OCI-LY7 (cell line): ENCODE results near the gene EPHB4. TPM values are rescaled to one million over a fixed set of nuclear protein-coding genes. Genes with fewer than 3 reads are reported as not detected.

Experiments
- BruUV-seq: library from RNA; stranded (reverse); fragments of 400-500 nt; replicated peaks from 2 replicates; lab custom pipeline; 2021; lab: Mats Ljungman, UMichigan
- CTCF ChIA-PET: fragments of 300-600 bp; sonication (Branson Sonifier 250); formaldehyde crosslinking; loops from one replicate; lab custom pipeline; 2022; ENCODE audit warnings: antibody characterized with exemption; ENCODE audit not compliant: unreplicated experiment; lab: Charles Lee
- POLR2A ChIA-PET: fragments of 300-600 bp; sonication (Branson Sonifier 250); formaldehyde crosslinking; loops from one replicate; lab custom pipeline; 2022; ENCODE audit warnings: antibody characterized with exemption; lab: Charles Lee
- DNase-seq: peaks from one replicate; pipeline ENCODE4 v3.0.0-alpha.2; 2015; ENCODE audit warnings: low spot score
- H2AFZ ChIP-seq: fragments of 200-600 bp; sonication (generic), shearing (Covaris generic); 2 replicates; pipeline ENCODE4 v1.6.1; 2014; ENCODE audit warnings: mild to moderate bottlenecking, antibody characterized with exemption, low read length, moderate library complexity
- H3K27ac ChIP-seq: fragments of 200-600 bp; sonication (generic); 2 replicates; pipeline ENCODE4 v1.5.1; 2014; ENCODE audit warnings: mixed run types, low read depth, mild to moderate bottlenecking, moderate library complexity, low read length, inconsistent platforms; ENCODE audit not compliant: poor library complexity, severe bottlenecking
- H3K36me3 ChIP-seq: fragments of 200-600 bp; sonication (generic); 2 replicates; pipeline ENCODE4 v1.6.1; 2014; ENCODE audit warnings: mild to moderate bottlenecking, antibody characterized with exemption, low read length, moderate library complexity, mixed read lengths; ENCODE audit not compliant: insufficient read depth
- H3K4me1 ChIP-seq: fragments of 200-600 bp; sonication (generic); 2 replicates; pipeline ENCODE4 v1.5.1; 2014; ENCODE audit warnings: mild to moderate bottlenecking, low read length; ENCODE audit not compliant: insufficient read depth, poor library complexity, severe bottlenecking
- H3K4me2 ChIP-seq: fragments of 200-600 bp; sonication (generic); 2 replicates; pipeline ENCODE4 v1.6.1; 2014; ENCODE audit warnings: mild to moderate bottlenecking, low read length
- H3K4me3 ChIP-seq: fragments of 200-600 bp; sonication (generic); 2 replicates; pipeline ENCODE4 v1.5.1; 2014; ENCODE audit warnings: mild to moderate bottlenecking, low read depth, low read length; ENCODE audit not compliant: poor library complexity, severe bottlenecking
- H3K79me2 ChIP-seq: fragments of 200-600 bp; sonication (generic); 2 replicates; pipeline ENCODE4 v1.6.1; 2016; ENCODE audit warnings: low read depth, mild to moderate bottlenecking, low read length, moderate library complexity, mixed read lengths; ENCODE audit not compliant: insufficient read depth
- H3K9me2 ChIP-seq: fragments of 200-600 bp; sonication (generic); 2 replicates; pipeline ENCODE4 v1.6.1; 2016; ENCODE audit warnings: mild to moderate bottlenecking, low read length, mixed read lengths; ENCODE audit not compliant: insufficient read depth
- H3K9me3 ChIP-seq: fragments of 200-600 bp; sonication (generic); 2 replicates; pipeline ENCODE4 v1.6.1; 2014; ENCODE audit warnings: mild to moderate bottlenecking, mixed run types, low read length, mixed read lengths
- H4K20me1 ChIP-seq: fragments of 200-600 bp; sonication (generic); 2 replicates; pipeline ENCODE4 v1.6.1; 2014; ENCODE audit warnings: mild to moderate bottlenecking, antibody characterized with exemption, low read length, moderate library complexity, mixed read lengths; ENCODE audit not compliant: insufficient read depth
- CTCF ChIP-seq: fragments of 200-600 bp; sonication (generic); conservative IDR thresholded peaks from 2 replicates; pipeline ENCODE4 v1.5.1; 2014; ENCODE audit warnings: mild to moderate bottlenecking, antibody characterized with exemption, low read length, moderate library complexity, mixed read lengths
- EZH2phosphoT487 ChIP-seq: fragments of 200-600 bp; sonication (generic); IDR thresholded peaks from 2 replicates; pipeline ENCODE4 v1.6.1; 2018; ENCODE audit warnings: low read depth, borderline replicate concordance, mild to moderate bottlenecking, mixed run types, antibody characterized with exemption, low read length, moderate library complexity, mixed read lengths
- intact Hi-C: fragments of 100-400 bp; cut with micrococcal nuclease; formaldehyde crosslinking; loops from one replicate; pipeline ENCODE4 v1.10.0; 2022; ENCODE audit not compliant: unreplicated experiment
- total RNA-seq, 2 experiments: library from RNA; depleted of rRNA in 1 of 2; stranded (reverse); fragments of >200 nt in 1 of 2; shearing (Covaris generic) in 1 of 2; gene quantifications; 2 replicates each; pipeline ENCODE4 v1.2.3, GENCODE V29; 2014 to 2022

The EPHB4 gene
- total RNA-seq, 2 experiments from 2014 or later = 4.2 to 7.3 TPM

GRCh38 chr7:100829150-100829716 is 1.9 kb upstream of the EPHB4 start:
- Histone ChIP-seq H3K4me3 (no peak overlapping the region), H4K20me1 (no peaks in the 10 kb centered on the region), H3K9me2 (no peaks in the 10 kb centered on the region), H3K9me3 (no peaks in the 10 kb centered on the region), H3K27ac (no peak overlapping the region), H3K79me2 (no peaks in the 10 kb centered on the region), H3K36me3 (no peaks in the 10 kb centered on the region), H2AFZ (no peak overlapping the region), H3K4me1 (no peaks in the 10 kb centered on the region), H3K4me2 (no peak overlapping the region)
- no TSS peak for BruUV-seq
- POLR2A ChIA-PET = no interaction called here
- TF ChIP-seq CTCF (no peak), EZH2phosphoT487 (no peak)
- CTCF ChIA-PET = no interaction called here
- DNase-seq = no peak
- intact Hi-C loops = no loop called here

- Histone ChIP-seq H3K27ac (no peak overlapping the region), H3K9me3 (no peaks in the 10 kb centered on the region), H3K36me3 (no peaks in the 10 kb centered on the region), H4K20me1 (no peaks in the 10 kb centered on the region), H3K4me2 (no peak overlapping the region), H3K79me2 (no peaks in the 10 kb centered on the region), H3K4me1 (no peaks in the 10 kb centered on the region), H2AFZ (no peak overlapping the region), H3K4me3 (no peak overlapping the region), H3K9me2 (no peaks in the 10 kb centered on the region)
- ChIA-PET POLR2A (no interaction called here), CTCF (no interaction called here)
- BruUV-seq = no TSS peak
- intact Hi-C loops = no loop called here
- TF ChIP-seq CTCF (no peak), EZH2phosphoT487 (no peak)
- DNase-seq = no peak
Measured at GRCh38 chr7:100826514-100827329, 601 bp downstream of the EPHB4 start.
